Right lobe of liver (tissue), 4 donors: ENCODE measurements around the gene TMEM19.

Experiments
- CTCF ChIP-seq, 4 donors: fragments of 200-600 bp in 3 of 4; fragments of 450-650 bp in 1 of 4; IDR thresholded peaks; one replicate each; pipeline versions ENCODE4 v1.5.1 to v1.8.0; 2016 to 2022; ENCODE audit warnings: antibody characterized with exemption in 4 of 4, mild to moderate bottlenecking in 2 of 4
- POLR2A ChIP-seq: fragments of 450-650 bp; IDR thresholded peaks from one replicate; pipeline ENCODE4 v1.6.1; 2017; ENCODE audit warnings: antibody characterized with exemption, mild to moderate bottlenecking
- donor health status: DM: no; HTN: no; CAD: no.
- donor health status: DM: no; HTN: no; CAD: no.
- donor health status: DM: no; HTN: yes; CAD: no.

GRCh38 chr12:71683633-71684032 lies 2.2 kb upstream of the TMEM19 start:
- TF ChIP-seq CTCF (IDR thresholded peaks at IDR 0.05) (no peak), POLR2A (no peak)
